HG03159 (cell line): ENCODE data around the gene RBM5.
A peak's percentile ranks its signal among the peaks of the same experiment; 100 is the strongest.
"Not testable (repeated sequence)": the region's sequence is repeated elsewhere in the genome, so short reads cannot be mapped to it uniquely, and the experiment has no call there.

Source experiments
- ATAC-seq: cut with Tn5 transposase; IDR thresholded peaks from one replicate; pipeline ENCODE4 v1.9.1; 2021; ENCODE audit warnings: mild to moderate bottlenecking, moderate library complexity; ENCODE audit not compliant: unreplicated experiment

Gene RBM5

GRCh38 chr3:50088725-50089608, at the start of gene RBM5:
Gene RBM5 (plus strand): TSS chr3:50088919. CDS start chr3:50090435, 1,516 bp downstream.
- ATAC-seq: peak; percentile 95

- no peak for ATAC-seq
Observed at GRCh38 chr3:50044976-50045375, 43.7 kb upstream of the RBM5 start.

GRCh38 chr3:50047426-50047825, 41.3 kb upstream of the RBM5 start:
- no peak for ATAC-seq

- ATAC-seq: no peak
Observed at GRCh38 chr3:50050361-50050760, 38.4 kb upstream of the RBM5 start.

- no peak for ATAC-seq
Observed at GRCh38 chr3:50057756-50058155, 31.0 kb upstream of the RBM5 start.

GRCh38 chr3:50068134-50068533, 20.6 kb upstream of the RBM5 start:
- ATAC-seq: no peak

GRCh38 chr3:50078091-50078490, 10.6 kb upstream of the RBM5 start:
- ATAC-seq: no peak

GRCh38 chr3:50078622-50079021, 10.1 kb upstream of the RBM5 start:
- ATAC-seq: no peak

- not testable (repeated sequence) for ATAC-seq
Observed at GRCh38 chr3:50084951-50085350, 3.8 kb upstream of the RBM5 start.

- ATAC-seq: no peak
Observed at GRCh38 chr3:50089609-50089945, 858 bp downstream of the RBM5 start.

GRCh38 chr3:50090984-50091383, 2.3 kb downstream of the RBM5 start:
- ATAC-seq: no peak

GRCh38 chr3:50095352-50095998, 6.8 kb downstream of the RBM5 start:
- ATAC-seq: no peak

GRCh38 chr3:50100386-50100785, 11.7 kb downstream of the RBM5 start:
- ATAC-seq: no peak

- no peak for ATAC-seq
Observed at GRCh38 chr3:50100956-50101845, 12.5 kb downstream of the RBM5 start.

- ATAC-seq: no peak
Observed at GRCh38 chr3:50102558-50102957, 13.8 kb downstream of the RBM5 start.

GRCh38 chr3:50111757-50112156, 23.0 kb downstream of the RBM5 start:
- ATAC-seq: no peak

- ATAC-seq: no peak
Observed at GRCh38 chr3:50112462-50112861, 23.7 kb downstream of the RBM5 start.

GRCh38 chr3:50117120-50117519, 28.4 kb downstream of the RBM5 start:
- no peak for ATAC-seq

- no peak for ATAC-seq
Observed at GRCh38 chr3:50118237-50118636, 29.5 kb downstream of the RBM5 start.

- no peak for ATAC-seq
Observed at GRCh38 chr3:50119786-50120185, 31.1 kb downstream of the RBM5 start.

- ATAC-seq: no peak
Observed at GRCh38 chr3:50120364-50121071, 31.8 kb downstream of the RBM5 start.
